GM18868 (cell line): Measurements from ENCODE around the gene AFF1.
"Not testable (repeated sequence)": the region's sequence is repeated elsewhere in the genome, so short reads cannot be mapped to it uniquely, and the experiment has no call there.

Experiments
- ATAC-seq: cut with Tn5 transposase; IDR thresholded peaks from one replicate; pipeline ENCODE4 v1.9.1; 2021; ENCODE audit warnings: mild to moderate bottlenecking, moderate library complexity; ENCODE audit not compliant: unreplicated experiment

The AFF1 gene

GRCh38 chr4:87128006-87128705 is 193.3 kb downstream of the AFF1 start:
- ATAC-seq = no peak

GRCh38 chr4:87129681-87130080 is 194.9 kb downstream of the AFF1 start:
- no peak for ATAC-seq

DNA sequence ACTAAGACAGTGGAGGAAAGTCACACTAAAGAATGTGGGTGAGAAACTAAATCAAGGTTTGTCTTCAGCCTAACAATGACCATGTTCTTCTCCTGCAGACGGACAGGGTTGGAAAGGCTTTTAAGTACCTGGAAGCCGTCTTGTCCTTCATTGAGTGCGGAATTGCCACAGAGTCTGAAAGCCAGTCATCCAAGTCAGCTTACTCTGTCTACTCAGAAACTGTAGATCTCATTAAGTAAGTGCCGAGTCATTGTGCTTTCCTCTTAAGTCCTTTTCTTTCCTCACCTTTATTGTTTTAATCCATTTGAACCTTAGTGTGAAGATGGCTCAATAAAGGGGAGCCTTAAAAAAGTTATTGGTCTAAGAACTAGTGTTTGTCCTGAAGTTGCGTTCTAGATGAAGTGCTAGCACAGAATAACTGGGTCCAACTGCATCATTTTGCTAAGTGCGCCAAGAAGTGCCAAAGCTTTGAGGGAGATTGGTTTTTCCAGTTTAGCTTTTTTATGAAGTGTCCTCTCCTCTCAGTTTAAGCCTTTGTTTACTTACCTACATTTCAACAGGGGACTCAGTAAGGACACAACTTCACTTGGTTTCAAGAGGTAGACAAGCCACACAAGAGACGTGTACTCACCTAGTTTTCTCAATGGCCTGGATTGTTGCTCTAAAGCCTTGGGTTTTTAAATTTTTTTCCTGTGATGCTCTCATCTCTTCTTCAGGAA is 196.3 kb downstream of the AFF1 start:
- ATAC-seq = no peak

- ATAC-seq = no peak
Observed at GRCh38 chr4:87132035-87132434, 197.2 kb downstream of the AFF1 start.

- no peak for ATAC-seq
Observed at GRCh38 chr4:87133183-87133582, 198.4 kb downstream of the AFF1 start.

DNA sequence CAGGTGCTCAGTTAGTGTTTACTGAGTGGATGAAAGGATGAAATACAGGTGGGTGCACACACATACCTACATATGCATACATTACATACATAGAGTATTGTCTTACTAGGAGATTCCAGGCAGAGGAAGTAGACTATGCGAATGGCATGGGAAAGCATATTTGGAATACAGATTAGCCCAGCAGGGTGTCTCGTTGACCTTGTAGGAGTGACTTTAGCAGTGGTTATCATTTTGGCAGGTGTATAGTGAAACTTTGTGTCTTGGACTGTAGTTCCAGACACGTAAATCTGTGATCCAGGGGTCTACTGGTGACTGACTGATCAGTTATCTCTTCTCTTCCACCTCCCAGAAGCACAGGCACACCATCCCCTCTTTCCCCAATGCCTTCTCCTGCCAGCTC is 199.3 kb downstream of the AFF1 start:
- ATAC-seq = no peak

GRCh38 chr4:87141428-87141827 is 206.6 kb downstream of the AFF1 start:
- no peak for ATAC-seq

DNA sequence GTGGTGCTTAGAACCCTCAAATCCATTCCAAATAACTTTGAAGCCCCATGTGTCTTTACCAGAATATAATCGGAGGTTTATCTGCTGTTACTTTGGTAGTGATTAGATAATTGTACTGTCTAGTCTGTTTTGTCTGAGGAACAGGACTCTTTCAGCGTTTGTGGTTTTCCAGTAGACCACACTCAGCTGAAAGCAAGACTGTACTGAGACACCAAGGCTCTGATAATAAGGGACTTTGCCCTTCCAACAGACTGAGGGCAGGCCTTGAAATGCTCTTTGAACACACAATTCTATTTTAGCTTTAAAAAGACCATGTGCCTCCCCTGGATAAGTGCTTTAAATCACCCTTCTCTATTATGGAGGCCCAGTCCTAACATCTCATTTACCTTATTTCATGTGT is 209.5 kb downstream of the AFF1 start:
- no peak for ATAC-seq

GRCh38 chr4:87145934-87146333 is 211.1 kb downstream of the AFF1 start:
- not testable (repeated sequence) for ATAC-seq

DNA sequence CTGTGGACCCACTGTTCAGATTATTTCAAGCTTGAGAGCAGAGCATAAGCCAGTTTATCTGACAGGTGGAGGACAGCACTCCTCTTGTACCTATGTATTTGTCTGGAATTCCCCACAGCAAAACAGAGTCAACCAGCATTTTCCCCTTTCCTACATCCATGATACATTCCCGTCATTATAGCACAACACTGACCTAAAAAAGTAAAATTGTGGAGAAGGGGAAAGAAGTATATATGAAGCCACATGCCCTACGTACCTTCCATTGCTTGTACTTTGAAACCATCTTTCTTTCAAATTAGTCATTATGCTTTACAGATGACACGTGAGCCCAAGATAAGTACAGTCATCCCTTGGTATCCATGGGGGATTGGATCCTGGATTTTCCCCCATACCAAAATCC is 212.3 kb downstream of the AFF1 start:
- ATAC-seq = no peak

- peak; percentile 77 for ATAC-seq
Observed at GRCh38 chr4:87150498-87151261, 215.9 kb downstream of the AFF1 start.

GRCh38 chr4:87151730-87152129 is 216.9 kb downstream of the AFF1 start:
- no peak for ATAC-seq

GRCh38 chr4:87152310-87153041 is 217.7 kb downstream of the AFF1 start:
- ATAC-seq = no peak

- no peak for ATAC-seq
Observed at GRCh38 chr4:87153078-87153870, 218.5 kb downstream of the AFF1 start.

DNA sequence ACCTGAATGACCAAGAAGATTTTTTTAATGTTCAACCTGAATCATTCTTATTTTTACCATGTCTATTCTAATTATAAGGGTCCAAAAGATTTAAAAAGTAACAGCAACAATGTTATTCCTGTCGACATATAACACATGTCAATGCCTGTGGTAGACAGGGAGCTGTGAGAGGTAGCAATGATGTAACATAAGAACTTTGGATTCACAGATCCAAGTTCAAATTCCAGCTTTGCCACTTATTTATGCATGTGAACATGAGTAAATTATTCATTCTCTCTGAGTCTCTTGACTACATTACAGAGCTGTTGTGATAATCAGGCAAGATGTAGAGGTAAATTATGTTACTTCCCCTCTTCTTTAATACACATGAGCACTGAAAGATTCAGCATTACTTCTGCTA is 231.1 kb downstream of the AFF1 start:
- ATAC-seq = no peak

- no peak for ATAC-seq
Observed at GRCh38 chr4:87166296-87166854, 231.6 kb downstream of the AFF1 start.

DNA sequence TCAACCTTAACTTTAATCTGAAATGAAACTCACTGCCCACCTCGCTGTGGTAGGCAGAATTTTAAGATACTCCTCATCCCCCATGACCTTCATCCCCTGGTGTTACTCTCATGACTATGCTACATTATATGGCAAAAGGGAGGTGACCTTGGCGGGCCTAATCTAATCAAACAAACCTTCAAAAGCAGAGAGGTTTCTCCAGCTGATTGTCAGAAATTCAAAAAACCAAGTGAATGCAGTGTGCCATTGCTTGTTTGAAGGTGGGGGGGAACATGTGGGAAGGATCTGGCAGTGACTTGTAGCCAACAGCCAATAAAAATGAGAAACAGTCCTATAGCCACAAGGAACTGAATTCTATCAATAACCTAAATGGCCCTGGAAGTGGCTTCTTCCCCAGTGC is 237.1 kb downstream of the AFF1 start:
- ATAC-seq = no peak

- no peak for ATAC-seq
Observed at GRCh38 chr4:87174672-87175071, 239.9 kb downstream of the AFF1 start.

DNA sequence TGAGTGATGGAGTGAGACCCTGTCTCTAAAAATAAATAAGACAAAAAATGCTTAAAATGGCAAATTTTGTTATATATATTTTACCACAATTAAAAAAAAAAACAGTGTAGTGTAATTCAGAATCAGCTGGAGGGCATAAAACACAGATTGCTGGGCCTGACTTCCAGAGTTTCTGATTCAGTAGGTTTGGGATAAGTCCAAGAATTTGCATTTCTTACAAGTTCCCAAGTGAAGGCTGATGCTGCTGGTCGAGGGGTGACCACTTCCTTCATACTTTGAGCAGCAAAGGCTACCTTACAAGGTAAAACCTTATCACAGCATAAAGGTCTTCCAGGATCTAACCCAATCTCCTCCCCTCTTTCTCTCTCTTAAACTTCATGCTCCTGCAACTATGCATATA is 244.9 kb downstream of the AFF1 start:
- ATAC-seq = no peak

GRCh38 chr4:87180767-87181166 is 246.0 kb downstream of the AFF1 start:
- no peak for ATAC-seq
